Activated CD8-positive, alpha-beta memory T cell treated with anti-CD3 and anti-CD28 coated beads for 36 hours (primary cell): ENCODE results near the gene GRM5. TPM values are rescaled to one million over a fixed set of nuclear protein-coding genes. Genes with fewer than 3 reads are reported as not detected.

Source experiments
- CTCF ChIA-PET: fragments of 350-600 bp; sonication (Branson Sonifier 250); formaldehyde crosslinking; loops from one replicate; lab custom pipeline; 2021; ENCODE audit warnings: antibody characterized with exemption; lab: Charles Lee
- POLR2A ChIA-PET: fragments of 350-600 bp; sonication (Branson Sonifier 250); formaldehyde crosslinking; loops from one replicate; lab custom pipeline; 2021; ENCODE audit warnings: antibody characterized with exemption; lab: Charles Lee
- total RNA-seq, 2 experiments: library from RNA; stranded (reverse); gene quantifications; one replicate each; pipeline ENCODE4 v1.2.3, GENCODE V29; 2021

The GRM5 gene
- total RNA-seq, 2 experiments from 2014 or later = not detected

- ChIA-PET POLR2A (no interaction called here), CTCF (no interaction called here)
These were observed 275.6 kb downstream of the GRM5 start for GRCh38 chr11:88790182-88790581.

- POLR2A ChIA-PET = no interaction called here
- CTCF ChIA-PET = no interaction called here
These were observed 286.2 kb downstream of the GRM5 start for GRCh38 chr11:88779577-88779976.

- POLR2A ChIA-PET = no interaction called here
- CTCF ChIA-PET = no interaction called here
These were observed 295.2 kb downstream of the GRM5 start for GRCh38 chr11:88770475-88771079.

GRCh38 chr11:88744140-88744539, 321.6 kb downstream of the GRM5 start:
- POLR2A ChIA-PET = no interaction called here
- CTCF ChIA-PET = no interaction called here

DNA sequence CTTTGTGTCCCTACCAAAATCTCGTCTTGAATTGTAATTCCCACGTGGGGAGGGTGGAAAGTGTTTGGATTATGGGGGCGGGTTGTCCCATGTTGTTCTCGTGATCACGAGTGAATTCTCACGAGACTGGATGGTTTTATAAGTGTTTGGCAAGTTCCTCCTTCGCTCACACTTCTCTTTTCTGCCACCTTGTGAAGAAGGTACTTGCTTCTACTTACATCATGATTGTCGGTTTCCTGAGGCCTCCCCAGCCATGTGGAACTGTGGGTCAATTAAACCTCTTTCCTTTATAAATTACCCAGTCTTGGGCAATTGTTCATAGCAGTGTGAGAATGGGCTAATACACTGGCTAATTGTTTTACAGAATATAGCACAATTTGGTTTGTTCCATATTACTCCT, 326.3 kb downstream of the GRM5 start:
- POLR2A ChIA-PET = no interaction called here
- CTCF ChIA-PET = no interaction called here

GRCh38 chr11:88709567-88709966, 356.2 kb downstream of the GRM5 start:
- ChIA-PET POLR2A (no interaction called here), CTCF (no interaction called here)

- CTCF ChIA-PET = no interaction called here
- POLR2A ChIA-PET = no interaction called here
These were observed 361.3 kb downstream of the GRM5 start for GRCh38 chr11:88704485-88704884.

- CTCF ChIA-PET = no interaction called here
- POLR2A ChIA-PET = no interaction called here
These were observed 364.0 kb downstream of the GRM5 start for GRCh38 chr11:88701816-88702215.

GRCh38 chr11:88697139-88697538, 368.6 kb downstream of the GRM5 start:
- POLR2A ChIA-PET = no interaction called here
- CTCF ChIA-PET = no interaction called here

DNA sequence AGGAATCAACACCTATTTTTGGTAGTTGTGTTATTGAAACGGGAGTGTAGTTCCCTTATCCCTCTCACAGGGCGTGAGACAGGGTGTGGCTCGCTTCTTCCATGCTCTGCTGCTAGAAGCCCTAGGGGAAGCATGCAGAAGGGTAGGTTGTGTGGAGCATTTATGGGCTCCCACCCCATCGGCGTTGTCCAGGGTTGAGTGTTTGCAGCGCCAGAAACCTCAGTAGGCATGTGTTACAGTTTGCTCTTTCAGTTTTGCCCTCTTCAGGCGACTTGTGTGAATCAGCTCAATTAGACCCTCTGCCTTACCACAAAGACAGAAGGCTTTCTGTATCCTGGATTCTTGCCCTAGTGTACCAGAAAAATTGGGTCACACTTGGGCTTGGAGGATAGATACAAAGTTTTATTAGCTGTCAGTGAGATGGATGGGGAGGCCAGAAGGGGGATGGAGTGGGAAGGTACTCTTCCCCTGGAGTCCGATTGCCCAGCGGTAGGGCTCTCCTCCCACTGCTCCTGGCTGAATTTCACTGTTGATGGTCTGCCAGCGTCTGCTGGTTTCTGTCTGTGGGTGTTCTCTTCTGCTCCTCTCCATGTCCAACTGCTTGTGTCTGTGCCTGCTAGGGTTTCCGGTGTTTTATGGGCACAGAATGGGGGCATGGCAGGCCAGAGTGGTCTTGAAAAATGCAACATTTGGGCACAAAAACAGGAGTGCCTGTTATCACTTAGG, 369.9 kb downstream of the GRM5 start:
- ChIA-PET CTCF (no interaction called here), POLR2A (no interaction called here)

DNA sequence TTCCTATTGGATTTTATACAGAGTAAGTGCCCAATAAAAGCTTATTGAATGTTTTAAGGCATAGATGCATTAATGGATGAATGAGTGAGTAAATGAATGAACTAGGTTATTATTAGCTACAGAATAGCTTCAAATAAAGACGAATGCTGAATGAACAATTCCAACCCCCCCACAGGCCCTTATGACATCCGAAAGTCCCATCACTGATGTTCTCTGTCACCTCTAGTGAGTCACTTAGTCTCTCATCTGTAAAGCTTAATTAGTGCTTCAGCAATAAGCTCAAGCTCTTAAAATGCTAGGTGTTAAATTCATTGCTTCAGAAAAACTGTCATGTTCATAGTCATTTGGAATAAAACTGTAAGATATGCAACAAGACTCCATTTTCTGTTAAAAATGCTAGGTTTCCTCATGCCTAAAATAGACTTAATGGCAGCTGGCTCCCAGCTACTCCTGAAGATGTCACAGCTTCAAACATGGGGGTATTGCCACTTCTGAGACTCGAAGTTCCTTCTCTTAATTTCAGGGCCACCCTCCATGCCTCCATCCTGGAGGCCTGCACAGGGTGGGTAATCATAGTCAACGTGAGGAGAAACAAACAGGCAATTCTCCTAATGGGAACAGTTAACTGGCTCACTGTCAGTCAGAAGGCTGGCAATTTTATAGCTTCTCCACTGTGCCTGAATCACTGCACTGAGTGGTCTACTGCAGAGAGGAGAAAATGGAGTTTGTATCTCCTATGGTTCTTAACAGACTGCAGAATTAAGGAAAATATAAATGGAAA, 373.3 kb downstream of the GRM5 start:
- POLR2A ChIA-PET = no interaction called here

DNA sequence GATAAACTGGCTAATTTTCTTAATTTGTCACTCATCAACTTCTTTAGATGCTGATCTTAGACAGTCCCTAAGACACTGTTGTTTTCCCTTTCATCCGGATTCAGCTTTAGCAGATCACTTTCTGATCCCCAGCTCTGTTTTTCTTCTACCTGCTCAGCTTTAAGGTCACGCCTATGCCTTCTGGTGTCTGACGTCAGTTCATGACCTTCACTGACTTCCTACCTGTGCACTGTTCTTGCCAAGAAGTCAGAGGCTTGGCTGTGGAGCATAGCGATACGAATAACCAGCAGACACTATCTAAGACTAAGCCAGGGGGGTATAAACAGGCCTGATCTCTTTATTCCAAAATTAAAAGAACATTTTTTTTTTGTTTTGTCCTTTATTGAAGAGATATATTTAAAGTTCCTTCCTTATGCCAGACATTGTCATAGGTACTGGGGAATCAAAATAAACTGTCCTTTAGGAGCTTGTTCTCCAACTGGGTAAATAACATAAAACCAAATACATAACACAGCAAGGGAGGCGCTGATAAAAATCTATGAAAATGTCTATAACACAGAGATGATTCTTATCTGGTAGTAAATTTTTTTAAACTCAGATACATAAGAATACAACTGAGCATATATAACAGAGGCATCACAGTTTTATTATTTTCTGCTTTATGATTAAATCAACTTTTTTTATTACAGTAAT, 376.1 kb downstream of the GRM5 start:
- CTCF ChIA-PET = no interaction called here
- POLR2A ChIA-PET = no interaction called here

More for the DNA sequence above, 373.3 kb downstream of the GRM5 start:
- CTCF ChIA-PET = no interaction called here

DNA sequence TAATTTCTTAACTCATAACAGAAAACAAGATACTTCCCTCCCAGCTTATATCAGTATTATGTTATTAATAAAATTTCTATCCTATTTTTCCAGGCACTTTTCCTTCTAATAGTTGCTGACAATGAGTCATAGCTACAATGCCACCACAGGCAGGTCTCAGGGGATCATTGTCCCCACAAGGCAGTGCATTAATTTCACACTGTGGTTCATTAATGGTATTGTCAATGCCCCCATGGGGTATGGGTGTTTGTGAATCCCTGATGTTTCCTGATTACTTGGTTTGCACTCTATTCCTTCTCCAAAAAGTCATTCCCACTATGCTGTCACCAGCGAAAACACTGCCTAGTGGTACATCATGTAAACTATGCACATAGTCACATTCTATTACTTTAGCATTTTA, 382.8 kb downstream of the GRM5 start:
- POLR2A ChIA-PET = no interaction called here

GRCh38 chr11:88680806-88681205, 385.0 kb downstream of the GRM5 start:
- ChIA-PET POLR2A (no interaction called here), CTCF (no interaction called here)

More for the DNA sequence above, 382.8 kb downstream of the GRM5 start:
- CTCF ChIA-PET = no interaction called here

DNA sequence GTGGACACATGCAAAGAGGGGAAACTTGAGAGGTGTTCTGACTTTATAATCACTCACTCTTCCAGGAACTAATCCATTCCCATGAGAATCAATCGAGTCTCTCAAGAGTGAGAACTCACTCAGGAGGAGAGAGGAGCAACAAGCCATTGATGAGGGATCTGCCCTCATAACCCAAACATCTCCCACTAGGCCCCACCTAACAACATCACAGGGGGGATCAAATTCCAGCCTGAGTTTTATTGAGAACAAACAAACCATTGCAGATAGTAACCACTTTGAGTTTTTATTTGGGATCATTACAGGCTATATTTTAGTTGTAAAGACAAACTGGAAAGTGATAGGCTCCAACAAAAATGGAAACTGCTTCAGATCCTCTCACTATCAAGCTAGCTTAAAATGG, 399.4 kb downstream of the GRM5 start:
- POLR2A ChIA-PET = no interaction called here
- CTCF ChIA-PET = no interaction called here

DNA sequence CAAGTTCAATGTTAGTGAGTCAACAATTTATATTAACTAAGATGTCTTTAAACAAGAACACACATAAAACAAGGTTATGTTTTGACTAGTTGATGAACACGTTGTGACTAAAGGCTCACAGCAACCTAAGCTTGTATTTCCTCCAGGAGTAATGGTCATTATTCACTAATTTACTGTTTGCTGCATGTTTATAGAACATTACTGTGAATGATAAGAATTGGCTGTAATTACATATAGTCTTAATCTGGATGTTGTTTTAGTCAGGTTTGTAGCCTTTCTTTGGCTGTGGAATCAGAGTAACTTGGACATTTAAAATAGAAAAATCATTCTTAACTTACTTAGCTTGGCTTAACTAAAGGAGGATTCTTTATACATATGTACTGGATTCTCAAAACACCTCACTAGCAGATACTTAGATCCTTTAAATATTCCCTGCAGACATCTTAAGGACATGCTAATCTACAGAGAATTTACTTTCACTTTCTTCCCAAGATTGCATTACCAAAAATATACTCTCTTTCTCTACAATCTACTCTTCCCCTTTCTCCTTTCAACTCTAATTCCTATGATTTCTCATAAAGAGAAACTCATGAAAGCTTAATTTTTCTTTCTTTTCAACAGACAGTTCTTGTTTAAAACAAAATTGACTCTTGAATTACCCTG, 408.6 kb downstream of the GRM5 start:
- ChIA-PET POLR2A (no interaction called here), CTCF (no interaction called here)

DNA sequence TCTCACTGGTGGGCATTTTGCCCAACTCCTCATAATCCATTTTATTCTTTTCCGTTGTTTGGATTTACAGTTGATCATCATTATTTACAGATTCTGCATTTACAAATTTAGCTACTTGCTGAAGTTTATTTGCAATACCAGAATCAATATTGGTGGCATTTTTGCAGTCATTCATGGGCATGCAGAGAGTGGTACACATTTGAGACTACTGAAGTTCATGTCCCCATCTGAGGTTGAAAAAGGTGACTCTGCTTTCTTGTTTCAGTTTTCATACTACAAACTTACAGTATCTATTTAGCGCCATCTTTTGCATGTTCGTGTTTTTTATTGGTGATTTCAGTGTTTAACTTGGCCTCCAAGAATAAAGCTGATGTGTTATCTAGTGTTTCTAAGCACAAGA, 409.5 kb downstream of the GRM5 start:
- ChIA-PET POLR2A (no interaction called here), CTCF (no interaction called here)

DNA sequence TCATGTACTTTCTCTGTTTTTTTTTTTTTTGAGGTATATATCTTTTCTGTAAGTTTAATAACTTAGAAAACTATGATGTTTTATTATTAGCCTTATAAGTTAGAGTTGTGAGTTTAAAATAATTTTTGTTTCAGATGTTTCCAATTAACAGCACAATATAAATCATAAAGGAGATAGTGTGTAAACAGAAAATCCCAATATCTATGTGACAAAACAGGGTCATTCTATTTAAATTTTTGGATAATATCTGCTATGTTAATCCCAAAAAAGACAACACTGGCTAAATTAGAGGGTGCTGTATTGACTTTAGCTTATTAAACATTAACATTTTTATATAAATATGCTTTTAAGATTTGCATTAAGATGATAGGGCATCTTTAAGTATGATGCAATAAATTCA, 410.1 kb downstream of the GRM5 start:
- CTCF ChIA-PET = no interaction called here
- POLR2A ChIA-PET = no interaction called here

GRCh38 chr11:88655196-88655595, 410.6 kb downstream of the GRM5 start:
- POLR2A ChIA-PET = no interaction called here
- CTCF ChIA-PET = no interaction called here

DNA sequence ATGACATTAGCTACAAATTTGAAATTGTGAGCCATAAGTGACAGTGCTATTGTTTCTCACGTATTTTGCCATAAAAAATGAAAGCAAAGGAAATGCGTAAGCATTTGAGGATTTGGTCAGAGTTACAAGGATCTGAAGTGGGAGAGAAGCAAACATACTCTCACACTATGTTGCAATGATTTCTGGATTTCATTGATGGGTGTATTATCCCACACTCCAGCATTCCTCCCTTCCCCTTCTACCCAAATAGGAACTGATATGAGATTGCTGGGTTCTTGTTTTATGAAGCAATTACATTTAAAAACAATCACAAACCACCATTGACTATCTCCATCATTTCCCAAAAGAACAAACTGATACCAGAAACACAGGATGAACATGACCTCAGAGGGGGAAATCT, 414.2 kb downstream of the GRM5 start:
- ChIA-PET CTCF (no interaction called here), POLR2A (no interaction called here)
